Gastroesophageal sphincter (tissue), 4 donors: ENCODE results near the gene VAV3. TPM values are rescaled to one million over a fixed set of nuclear protein-coding genes. Genes with fewer than 3 reads are reported as not detected.

Source experiments
- ATAC-seq: fragments of 150-250 bp; one replicate; pipeline ENCODE4 v1.9.1; 2016; ENCODE audit warnings: mild to moderate bottlenecking, moderate library complexity
- H3K27ac ChIP-seq, 4 donors: fragments of 200-600 bp; sonication (generic) in 3 of 4; 1 replicate in 3 of 4; 2 replicates in 1 of 4; pipeline ENCODE4 v1.5.1; 2016 to 2019
- H3K27me3 ChIP-seq: fragments of 200-600 bp; sonication (generic); one replicate; pipeline ENCODE4 v1.5.1; 2019
- H3K36me3 ChIP-seq, 2 donors: fragments of 200-600 bp; sonication (generic); one replicate each; pipeline ENCODE4 v1.5.1; 2019; ENCODE audit warnings: control low read depth in 1 of 2
- H3K4me1 ChIP-seq, 3 donors: fragments of 200-600 bp; sonication (generic); 1 replicate in 2 of 3; 2 replicates in 1 of 3; pipeline ENCODE4 v1.5.1; 2016 to 2019; ENCODE audit warnings: control low read depth in 2 of 3
- H3K4me3 ChIP-seq, 2 donors: fragments of 200-600 bp; sonication (generic); one replicate each; pipeline ENCODE4 v1.5.1; 2019; ENCODE audit warnings: mild to moderate bottlenecking in 1 of 2, moderate library complexity in 1 of 2
- H3K9me3 ChIP-seq, 3 donors: fragments of 200-600 bp; sonication (generic); one replicate each; pipeline ENCODE4 v1.5.1; 2017 to 2019; ENCODE audit warnings: control low read depth in 2 of 3
- EP300 ChIP-seq: sonication (generic); formaldehyde crosslinking; IDR thresholded peaks from one replicate; pipeline ENCODE4 v1.6.1; 2017; ENCODE audit warnings: antibody characterized with exemption, mild to moderate bottlenecking
- POLR2A ChIP-seq, 2 donors: fragments of 450-650 bp; IDR thresholded peaks; one replicate each; pipeline ENCODE4 v1.6.1; 2017; ENCODE audit warnings: antibody characterized with exemption in 2 of 2, mild to moderate bottlenecking in 2 of 2, moderate library complexity in 1 of 2
- POLR2AphosphoS5 ChIP-seq: sonication (generic); formaldehyde crosslinking; IDR thresholded peaks from one replicate; pipeline ENCODE4 v1.6.1; 2017; ENCODE audit warnings: antibody characterized with exemption
- WGBS, 2 donors: methylation state at CpG; one replicate each; pipeline ENCODE4 v1.1.5; 2018; ENCODE audit warnings: low coverage in 1 of 2; 5-methylcytosine and 5-hydroxymethylcytosine counted together
- total RNA-seq, 4 donors: library from RNA; depleted of rRNA; stranded (reverse); fragments of >200 nt; gene quantifications; one replicate each; pipeline ENCODE4 v1.1.0, GENCODE V29; 2016
- TF ChIP-seq, protein P1 (sequence below), 4 experiments: fragments of 200-600 bp in 2 of 4; fragments of 450-650 bp in 2 of 4; sonication (generic) in 1 of 4; IDR thresholded peaks; one replicate each; pipeline ENCODE4 v1.5.1; 2017 to 2019; ENCODE audit warnings: antibody characterized with exemption in 4 of 4, mild to moderate bottlenecking in 2 of 4, moderate library complexity in 2 of 4

Gene VAV3
- total RNA-seq, 4 donors from 2014 or later, result 1.3 to 4.7 (median 2.9) TPM

GRCh38 chr1:107695341-107695740 lies 269.6 kb downstream of the VAV3 start:
- no peak overlapping the region for H3K4me3 ChIP-seq
- H3K4me1 ChIP-seq, result peaks cover 0 to 24% (median 0%) of the 10 kb centered on the region in 3 donors
- no peaks in the 10 kb centered on the region for H3K27me3 ChIP-seq
- H3K36me3 ChIP-seq, result no peaks in the 10 kb centered on the region
- no peaks in the 10 kb centered on the region for H3K9me3 ChIP-seq
- 96 to 100% methylated on average over 3 of the region's 3 CpGs for WGBS, 2 donors
- no peak for ATAC-seq
- H3K27ac ChIP-seq, result no peak overlapping the region
- TF ChIP-seq POLR2AphosphoS5, result no peak

- no peak for TF ChIP-seq POLR2A (IDR thresholded peaks at IDR 0.05)
- no peaks in the 10 kb centered on the region for H3K9me3 ChIP-seq
- 17 to 35% methylated on average over 6 to 8 of the region's 8 CpGs for WGBS, 2 donors
- H3K27me3 ChIP-seq, result no peaks in the 10 kb centered on the region
- no peak overlapping the region for H3K4me3 ChIP-seq
- ATAC-seq, result no peak
- peak overlapping the region in 1 of 4 donors; percentile 18 for H3K27ac ChIP-seq
- H3K4me1 ChIP-seq, result peaks cover 0 to 33% (median 0%) of the 10 kb centered on the region in 3 donors
- no peaks in the 10 kb centered on the region for H3K36me3 ChIP-seq
Observed at GRCh38 chr1:107692580-107693345, 272.2 kb downstream of the VAV3 start.

- Histone ChIP-seq H3K27me3 (no peaks in the 10 kb centered on the region), H3K4me3 (no peak overlapping the region), H3K27ac (no peak overlapping the region), H3K36me3 (no peaks in the 10 kb centered on the region), H3K4me1 (peaks cover 0 to 37% (median 0%) of the 10 kb centered on the region in 3 donors), H3K9me3 (no peaks in the 10 kb centered on the region)
- TF ChIP-seq POLR2A (IDR thresholded peaks at IDR 0.05) (no peak), POLR2AphosphoS5 (no peak), EP300 (no peak)
- TF ChIP-seq, protein P1, sequence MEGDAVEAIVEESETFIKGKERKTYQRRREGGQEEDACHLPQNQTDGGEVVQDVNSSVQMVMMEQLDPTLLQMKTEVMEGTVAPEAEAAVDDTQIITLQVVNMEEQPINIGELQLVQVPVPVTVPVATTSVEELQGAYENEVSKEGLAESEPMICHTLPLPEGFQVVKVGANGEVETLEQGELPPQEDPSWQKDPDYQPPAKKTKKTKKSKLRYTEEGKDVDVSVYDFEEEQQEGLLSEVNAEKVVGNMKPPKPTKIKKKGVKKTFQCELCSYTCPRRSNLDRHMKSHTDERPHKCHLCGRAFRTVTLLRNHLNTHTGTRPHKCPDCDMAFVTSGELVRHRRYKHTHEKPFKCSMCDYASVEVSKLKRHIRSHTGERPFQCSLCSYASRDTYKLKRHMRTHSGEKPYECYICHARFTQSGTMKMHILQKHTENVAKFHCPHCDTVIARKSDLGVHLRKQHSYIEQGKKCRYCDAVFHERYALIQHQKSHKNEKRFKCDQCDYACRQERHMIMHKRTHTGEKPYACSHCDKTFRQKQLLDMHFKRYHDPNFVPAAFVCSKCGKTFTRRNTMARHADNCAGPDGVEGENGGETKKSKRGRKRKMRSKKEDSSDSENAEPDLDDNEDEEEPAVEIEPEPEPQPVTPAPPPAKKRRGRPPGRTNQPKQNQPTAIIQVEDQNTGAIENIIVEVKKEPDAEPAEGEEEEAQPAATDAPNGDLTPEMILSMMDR (IDR thresholded peaks at IDR 0.05), result no peak
- no peak for ATAC-seq
Observed at GRCh38 chr1:107691540-107691939, 273.4 kb downstream of the VAV3 start.

GRCh38 chr1:107690491-107690890 lies 274.5 kb downstream of the VAV3 start:
- no peaks in the 10 kb centered on the region for H3K27me3 ChIP-seq
- H3K9me3 ChIP-seq, result no peaks in the 10 kb centered on the region
- no peak overlapping the region for H3K27ac ChIP-seq
- H3K4me3 ChIP-seq, result no peak overlapping the region
- 65 to 80% methylated on average over 1 to 2 of the region's 2 CpGs for WGBS, 2 donors
- TF ChIP-seq POLR2A (IDR thresholded peaks at IDR 0.05) (no peak), POLR2AphosphoS5 (no peak), EP300 (no peak)
- TF ChIP-seq, protein P1 (IDR thresholded peaks at IDR 0.05), result no peak
- ATAC-seq, result no peak
- H3K36me3 ChIP-seq, result no peaks in the 10 kb centered on the region
- peaks cover 0 to 37% (median 0%) of the 10 kb centered on the region in 3 donors for H3K4me1 ChIP-seq

DNA sequence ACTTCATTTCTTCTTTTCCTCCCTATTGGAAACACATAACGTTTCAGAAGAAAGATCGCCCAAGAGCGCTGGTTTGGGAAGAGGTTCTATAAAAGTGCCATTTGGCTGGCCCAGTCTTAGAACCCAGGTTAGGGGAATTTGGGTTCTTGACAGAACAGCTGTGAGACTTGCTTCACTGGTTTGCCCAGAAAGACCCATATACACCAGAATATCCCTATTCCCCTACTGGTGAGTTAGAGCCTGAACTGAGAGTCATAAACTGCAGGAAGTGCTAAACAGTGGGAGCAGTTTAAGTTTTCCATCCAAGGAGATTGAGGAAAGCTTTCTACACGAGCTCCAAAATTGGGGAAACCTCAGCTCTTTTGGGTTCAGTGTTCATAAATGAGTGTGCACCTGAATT lies 275.2 kb downstream of the VAV3 start:
- peak overlapping the region in 2 of 4 donors; percentile 38 to 55 for H3K27ac ChIP-seq
- WGBS, 2 donors, result 50 to 94% methylated on average over 1 to 4 of the region's 4 CpGs
- peaks cover 0 to 37% (median 0%) of the 10 kb centered on the region in 3 donors for H3K4me1 ChIP-seq

More for the DNA sequence above, 275.2 kb downstream of the VAV3 start:
- Histone ChIP-seq H3K9me3 (no peaks in the 10 kb centered on the region), H3K27me3 (no peaks in the 10 kb centered on the region), H3K36me3 (no peaks in the 10 kb centered on the region), H3K4me3 (no peak overlapping the region)
- ATAC-seq, result no peak
- no peak for TF ChIP-seq EP300
- TF ChIP-seq POLR2A (IDR thresholded peaks at IDR 0.05), result no peak
- no peak for TF ChIP-seq POLR2AphosphoS5
- TF ChIP-seq, protein P1 (IDR thresholded peaks at IDR 0.05), result no peak
